HG03439 (cell line): ENCODE data around the gene ARID1B.

ENCODE experiments used
- ATAC-seq: cut with Tn5 transposase; IDR thresholded peaks from one replicate; pipeline ENCODE4 v1.9.1; 2021; ENCODE audit warnings: mild to moderate bottlenecking, moderate library complexity; ENCODE audit not compliant: unreplicated experiment

The ARID1B gene

GRCh38 chr6:157089851-157090250 lies 312.7 kb downstream of the ARID1B start:
- no peak for ATAC-seq

- no peak for ATAC-seq
Observed at GRCh38 chr6:157090736-157091135, 313.6 kb downstream of the ARID1B start.

- ATAC-seq: no peak
Observed at GRCh38 chr6:157091243-157091642, 314.1 kb downstream of the ARID1B start.

GRCh38 chr6:157091856-157092460 lies 314.8 kb downstream of the ARID1B start:
- ATAC-seq: no peak

GRCh38 chr6:157092736-157093135 lies 315.6 kb downstream of the ARID1B start:
- ATAC-seq: no peak

- ATAC-seq: no peak
Observed at GRCh38 chr6:157093536-157093935, 316.4 kb downstream of the ARID1B start.

GRCh38 chr6:157094038-157094437 lies 316.9 kb downstream of the ARID1B start:
- no peak for ATAC-seq

GRCh38 chr6:157095084-157095483 lies 317.9 kb downstream of the ARID1B start:
- no peak for ATAC-seq

GRCh38 chr6:157095569-157095968 lies 318.4 kb downstream of the ARID1B start:
- ATAC-seq: no peak

- ATAC-seq: no peak
Observed at GRCh38 chr6:157096105-157096504, 318.9 kb downstream of the ARID1B start.

- no peak for ATAC-seq
Observed at GRCh38 chr6:157096522-157096921, 319.3 kb downstream of the ARID1B start.

GRCh38 chr6:157097255-157097955 lies 320.2 kb downstream of the ARID1B start:
- ATAC-seq: no peak

GRCh38 chr6:157098999-157099398 lies 321.8 kb downstream of the ARID1B start:
- no peak for ATAC-seq

GRCh38 chr6:157099912-157100593 lies 322.9 kb downstream of the ARID1B start:
- ATAC-seq: peak; percentile 97

GRCh38 chr6:157101166-157101565 lies 324.0 kb downstream of the ARID1B start:
- ATAC-seq: no peak

- no peak for ATAC-seq
Observed at GRCh38 chr6:157104803-157105202, 327.6 kb downstream of the ARID1B start.

GRCh38 chr6:157106487-157106886 lies 329.3 kb downstream of the ARID1B start:
- no peak for ATAC-seq

GRCh38 chr6:157107571-157107914 lies 330.4 kb downstream of the ARID1B start:
- no peak for ATAC-seq

GRCh38 chr6:157107915-157108651 lies 330.9 kb downstream of the ARID1B start:
- no peak for ATAC-seq

GRCh38 chr6:157108923-157109322 lies 331.7 kb downstream of the ARID1B start:
- no peak for ATAC-seq

GRCh38 chr6:157110607-157111006 lies 333.4 kb downstream of the ARID1B start:
- ATAC-seq: no peak

GRCh38 chr6:157113389-157113788 lies 336.2 kb downstream of the ARID1B start:
- ATAC-seq: no peak
